HCT116 (cell line): Measurements from ENCODE around the gene GUCY2C. TPM values are rescaled to one million over a fixed set of nuclear protein-coding genes. Genes with fewer than 3 reads are reported as not detected.

Source experiments
- ATAC-seq: fragments of 200-7000 bp; cut with Tn5 transposase; 2 replicates; pipeline ENCODE4 v1.9.1; 2020; ENCODE audit warnings: mild to moderate bottlenecking, moderate library complexity
- BruUV-seq: library from RNA; stranded (reverse); fragments of 400-500 nt; replicated peaks from 2 replicates; lab custom pipeline; 2021; lab: Mats Ljungman, UMichigan
- CTCF ChIA-PET: fragments of 300-600 bp; sonication (Branson Sonifier 250); formaldehyde crosslinking; loops from one replicate; lab custom pipeline; 2021; ENCODE audit warnings: antibody characterized with exemption; lab: Charles Lee
- POLR2A ChIA-PET: fragments of 300-600, 350-600 bp; sonication (Branson Sonifier 250); formaldehyde crosslinking; loops from one replicate; lab custom pipeline; 2021; ENCODE audit warnings: antibody characterized with exemption; lab: Charles Lee
- RAD21 ChIA-PET, 2 experiments: fragments of 300-600 bp; sonication (Branson Sonifier 250); formaldehyde crosslinking; loops; one replicate each; lab custom pipeline; 2023; ENCODE audit warnings: low total read pairs in 2 of 2; ENCODE audit not compliant: uncharacterized antibody in 2 of 2, unreplicated experiment in 2 of 2, low non-redundant PET in 1 of 2; lab: Charles Lee
- DNase-seq: peaks from one replicate; pipeline ENCODE4 v3.0.0-alpha.2; 2010; ENCODE audit warnings: low read depth, low spot score
- H2AFZ ChIP-seq: fragments of 200-600 bp; shearing (Covaris generic), sonication (generic); 2 replicates; pipeline ENCODE4 v1.6.1; 2017; ENCODE audit warnings: low read depth, mixed run types, mixed read lengths, antibody characterized with exemption, low read length; ENCODE audit not compliant: poor library complexity, severe bottlenecking
- H3K27ac ChIP-seq: 2 replicates; pipeline ENCODE4 v1.5.1; 2012; ENCODE audit warnings: low read depth, low read length
- H3K27me3 ChIP-seq: fragments of 200-600 bp; sonication (generic); 2 replicates; pipeline ENCODE4 v1.6.1; 2016; ENCODE audit warnings: mixed run types, low read length, mixed read lengths; ENCODE audit not compliant: insufficient read depth
- H3K36me3 ChIP-seq, 2 experiments: fragments of 200-500 bp in 1 of 2; fragments of 200-600 bp in 1 of 2; sonication (Bioruptor generic) in 1 of 2; sonication (generic) in 1 of 2; 2 replicates each; pipeline versions ENCODE4 v1.5.1 to v1.6.1; 2014 to 2016; ENCODE audit warnings: low read length in 2 of 2, inconsistent platforms in 1 of 2, mixed read lengths in 1 of 2, mixed run types in 1 of 2; ENCODE audit not compliant: insufficient read depth in 2 of 2, control insufficient read depth in 1 of 2
- H3K4me1 ChIP-seq, 2 experiments: fragments of 200-600 bp in 1 of 2; sonication (generic) in 1 of 2; 2 replicates each; pipeline versions ENCODE4 v1.5.1 to v1.6.1; 2012 to 2017; ENCODE audit warnings: low read length in 2 of 2, inconsistent platforms in 1 of 2, mild to moderate bottlenecking in 1 of 2, mixed read lengths in 1 of 2, mixed run types in 1 of 2, moderate library complexity in 1 of 2; ENCODE audit not compliant: insufficient read depth in 2 of 2, control insufficient read depth in 1 of 2
- H3K4me2 ChIP-seq: fragments of 200-600 bp; sonication (generic); 2 replicates; pipeline ENCODE4 v1.6.1; 2017; ENCODE audit warnings: mixed run types, low read length, mixed read lengths
- H3K4me3 ChIP-seq, 2 experiments: fragments of 200-600 bp in 1 of 2; sonication (generic) in 1 of 2; replicated peaks in 1 of 2; 2 replicates each; pipeline ENCODE4 v1.5.1; 2011 to 2016; ENCODE audit warnings: low read length in 2 of 2, control low read depth in 1 of 2, low read depth in 1 of 2, mild to moderate bottlenecking in 1 of 2, mixed read lengths in 1 of 2, mixed run types in 1 of 2
- H3K79me2 ChIP-seq: fragments of 200-600 bp; sonication (generic); 2 replicates; pipeline ENCODE4 v1.6.1; 2017; ENCODE audit warnings: mild to moderate bottlenecking, mixed run types, low read length, moderate library complexity, mixed read lengths; ENCODE audit not compliant: insufficient read depth
- H3K9ac ChIP-seq: fragments of 200-600 bp; sonication (generic); 2 replicates; pipeline ENCODE4 v1.6.1; 2016; ENCODE audit warnings: low read length, mixed read lengths
- H3K9me2 ChIP-seq: fragments of 200-600 bp; sonication (generic), shearing (Covaris generic); 2 replicates; pipeline ENCODE4 v1.6.1; 2017; ENCODE audit warnings: mixed run types, mild to moderate bottlenecking, moderate library complexity; ENCODE audit not compliant: insufficient read depth
- H3K9me3 ChIP-seq, 2 experiments: fragments of 200-500 bp in 1 of 2; fragments of 200-600 bp in 1 of 2; sonication (Bioruptor generic) in 1 of 2; sonication (generic) in 1 of 2; 2 replicates each; pipeline ENCODE4 v1.6.1; 2014 to 2017; ENCODE audit warnings: low read length in 2 of 2, mixed read lengths in 2 of 2, inconsistent platforms in 1 of 2, low read depth in 1 of 2, mild to moderate bottlenecking in 1 of 2, mixed run types in 1 of 2, moderate library complexity in 1 of 2; ENCODE audit not compliant: control insufficient read depth in 1 of 2, insufficient read depth in 1 of 2
- H4K20me1 ChIP-seq: fragments of 200-600 bp; sonication (generic), shearing (Covaris generic); 2 replicates; pipeline ENCODE4 v1.6.1; 2017; ENCODE audit warnings: mixed run types, mild to moderate bottlenecking, moderate library complexity; ENCODE audit not compliant: insufficient read depth
- ATF3 ChIP-seq: IDR thresholded peaks from 2 replicates; pipeline ENCODE4 v1.6.1; 2012
- CEBPB ChIP-seq: IDR thresholded peaks from 2 replicates; pipeline ENCODE4 v1.6.1; 2012; ENCODE audit warnings: low read depth
- CTCF ChIP-seq, 3 experiments: fragments of 200-600 bp in 1 of 3; sonication (generic) in 1 of 3; IDR thresholded peaks in 2 of 3; conservative IDR thresholded peaks in 1 of 3; 2 replicates each; pipeline ENCODE4 v1.5.1; 2012 to 2017; ENCODE audit warnings: low read depth in 2 of 3, low read length in 2 of 3, antibody characterized with exemption in 1 of 3, borderline replicate concordance in 1 of 3, control low read depth in 1 of 3, mild to moderate bottlenecking in 1 of 3, mixed read lengths in 1 of 3, mixed run types in 1 of 3, moderate library complexity in 1 of 3; ENCODE audit not compliant: insufficient read depth in 1 of 3
- ELF1 ChIP-seq: IDR thresholded peaks from 2 replicates; pipeline ENCODE4 v1.6.1; 2012; ENCODE audit warnings: low read depth, borderline replicate concordance
- EZH2 ChIP-seq: fragments of 200-600 bp; sonication (generic); IDR thresholded peaks from 2 replicates; pipeline ENCODE4 v1.6.1; 2017; ENCODE audit warnings: antibody characterized with exemption, mixed run types
- EZH2phosphoT487 ChIP-seq: fragments of 200-600 bp; IDR thresholded peaks from 2 replicates; pipeline ENCODE4 v1.6.1; 2018; ENCODE audit warnings: antibody characterized with exemption, borderline replicate concordance
- FOSL1 ChIP-seq: IDR thresholded peaks from 2 replicates; pipeline ENCODE4 v1.6.1; 2012; ENCODE audit warnings: low read depth
- JUND ChIP-seq: IDR thresholded peaks from 2 replicates; pipeline ENCODE4 v1.6.1; 2012
- MAX ChIP-seq: IDR thresholded peaks from 2 replicates; pipeline ENCODE4 v1.6.1; 2012
- POLR2AphosphoS5 ChIP-seq: IDR thresholded peaks from 2 replicates; pipeline ENCODE4 v1.6.1; 2011; ENCODE audit warnings: mild to moderate bottlenecking, low read depth, low read length, moderate library complexity
- REST ChIP-seq: IDR thresholded peaks from 2 replicates; pipeline ENCODE4 v1.6.1; 2012; ENCODE audit warnings: low read depth
- SIN3A ChIP-seq: IDR thresholded peaks from 2 replicates; pipeline ENCODE4 v1.6.1; 2012; ENCODE audit warnings: low read depth
- SP1 ChIP-seq: IDR thresholded peaks from 2 replicates; pipeline ENCODE4 v1.6.1; 2012; ENCODE audit warnings: low read depth
- SRF ChIP-seq: IDR thresholded peaks from 2 replicates; pipeline ENCODE4 v1.6.1; 2012; ENCODE audit warnings: low read depth
- YY1 ChIP-seq: IDR thresholded peaks from 2 replicates; pipeline ENCODE4 v1.6.1; 2011; ENCODE audit warnings: low read length, low read depth, moderate library complexity, mild to moderate bottlenecking; ENCODE audit not compliant: insufficient replicate concordance; ENCODE audit errors: extremely low read depth
- ZBTB33 ChIP-seq: IDR thresholded peaks from 2 replicates; pipeline ENCODE4 v1.6.1; 2011; ENCODE audit warnings: mild to moderate bottlenecking, low read length, moderate library complexity; ENCODE audit not compliant: insufficient replicate concordance; ENCODE audit errors: extremely low read depth
- ZFX ChIP-seq: fragments of 450-650 bp; IDR thresholded peaks from 2 replicates; pipeline ENCODE4 v1.6.1; 2017
- ZNF274 ChIP-seq: fragments of 200-500 bp; sonication (Bioruptor generic); IDR thresholded peaks from 2 replicates; pipeline ENCODE4 v1.6.1; 2014; ENCODE audit warnings: mild to moderate bottlenecking, low read depth, low read length, inconsistent platforms
- intact Hi-C: fragments of 100-400 bp; cut with micrococcal nuclease; formaldehyde crosslinking; loops from 2 replicates; pipeline ENCODE4 v1.10.0; 2022
- total RNA-seq: library from RNA; stranded (reverse); gene quantifications from one replicate; pipeline ENCODE4 v1.2.1, GENCODE V29; 2021; ENCODE audit not compliant: unreplicated experiment

The GUCY2C gene
- total RNA-seq, 1 experiment from 2014 or later: not detected

GRCh38 chr12:14589169-14590004 lies 107.0 kb downstream of the GUCY2C start:
- H3K9me2 ChIP-seq: no peaks in the 10 kb centered on the region

More at GRCh38 chr12:14589169-14590004, 107.0 kb downstream of the GUCY2C start:
- H3K27ac ChIP-seq: no peak overlapping the region
- no peak overlapping the region for H2AFZ ChIP-seq
- CTCF ChIA-PET: no interaction called here
- intact Hi-C loops: no loop called here
- H4K20me1 ChIP-seq: no peaks in the 10 kb centered on the region
- no peak for ATAC-seq
- TF ChIP-seq REST (no peak), ZBTB33 (no peak), SP1 (no peak), ELF1 (no peak), CEBPB (no peak), YY1 (no peak), ZFX (no peak), MAX (no peak), JUND (no peak), POLR2AphosphoS5 (no peak), ATF3 (no peak), ZNF274 (no peak), FOSL1 (no peak), CTCF (IDR thresholded peaks at IDR 0.05 in 2 of 3, conservative IDR thresholded peaks at IDR 0.05 in 1 of 3; ENCODE audit: borderline replicate concordance in 1 of 3, insufficient read depth in 1 of 3, low read depth in 2 of 3, low read length in 2 of 3) (no peak), EZH2phosphoT487 (no peak), SRF (no peak), EZH2 (no peak), SIN3A (no peak)
- TF ChIP-seq, all 23 proteins: peak for 0
- POLR2A ChIA-PET: no interaction called here
- Histone ChIP-seq H3K4me2 (no peak overlapping the region), H3K9ac (no peak overlapping the region), H3K36me3 (no peaks in the 10 kb centered on the region), H3K79me2 (no peaks in the 10 kb centered on the region), H3K4me3 (no peak overlapping the region), H3K4me1 (no peaks in the 10 kb centered on the region), H3K27me3 (no peaks in the 10 kb centered on the region), H3K9me3 (no peaks in the 10 kb centered on the region)
- no peak for DNase-seq
- RAD21 ChIA-PET: no interaction called here
- no TSS peak for BruUV-seq
